ENCODE results near the gene NLRP10.

Gene NLRP10

DNA sequence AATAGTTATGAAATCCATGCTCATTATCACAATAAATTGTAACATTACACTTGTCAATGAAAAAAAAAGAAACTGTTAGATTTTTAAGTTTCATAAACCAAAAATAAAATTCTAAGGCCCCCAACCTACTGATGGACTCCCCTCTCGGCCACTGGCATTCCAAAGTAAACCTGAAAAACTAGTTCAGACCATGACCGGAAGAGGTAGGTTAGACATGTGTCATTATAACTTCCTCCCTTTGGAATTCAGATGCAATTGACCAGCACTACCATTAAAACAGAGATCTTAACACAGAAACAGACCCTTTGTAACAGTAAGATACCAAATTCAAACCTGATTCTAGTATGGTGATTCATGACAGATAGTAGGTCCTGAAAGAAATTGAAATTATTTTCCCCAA is 47.1 kb downstream of the NLRP10 start:
- no peaks in the 10 kb centered on the region for H3K79me2 ChIP-seq (ENCODE audit: insufficient read depth, low read length)
- no peak overlapping the region for H2AFZ ChIP-seq (ENCODE audit: low read depth, low read length, severe bottlenecking)
- no peak overlapping the region for H3K27ac ChIP-seq (ENCODE audit: low read depth, low read length)
- no peaks in the 10 kb centered on the region for H3K27me3 ChIP-seq (ENCODE audit: low read length)
- H3K9me2 ChIP-seq (replicated peaks; ENCODE audit: insufficient read depth, low read length): no peaks in the 10 kb centered on the region
- H3K9me3 ChIP-seq (ENCODE audit: insufficient read depth, low read length): no peaks in the 10 kb centered on the region
- no peaks in the 10 kb centered on the region for H3F3A ChIP-seq (ENCODE audit: insufficient read depth)
- H3K36me3 ChIP-seq (ENCODE audit: low read length): no peaks in the 10 kb centered on the region
- H4K20me1 ChIP-seq (ENCODE audit: low read depth, low read length): no peaks in the 10 kb centered on the region
- TF ChIP-seq, protein P1, sequence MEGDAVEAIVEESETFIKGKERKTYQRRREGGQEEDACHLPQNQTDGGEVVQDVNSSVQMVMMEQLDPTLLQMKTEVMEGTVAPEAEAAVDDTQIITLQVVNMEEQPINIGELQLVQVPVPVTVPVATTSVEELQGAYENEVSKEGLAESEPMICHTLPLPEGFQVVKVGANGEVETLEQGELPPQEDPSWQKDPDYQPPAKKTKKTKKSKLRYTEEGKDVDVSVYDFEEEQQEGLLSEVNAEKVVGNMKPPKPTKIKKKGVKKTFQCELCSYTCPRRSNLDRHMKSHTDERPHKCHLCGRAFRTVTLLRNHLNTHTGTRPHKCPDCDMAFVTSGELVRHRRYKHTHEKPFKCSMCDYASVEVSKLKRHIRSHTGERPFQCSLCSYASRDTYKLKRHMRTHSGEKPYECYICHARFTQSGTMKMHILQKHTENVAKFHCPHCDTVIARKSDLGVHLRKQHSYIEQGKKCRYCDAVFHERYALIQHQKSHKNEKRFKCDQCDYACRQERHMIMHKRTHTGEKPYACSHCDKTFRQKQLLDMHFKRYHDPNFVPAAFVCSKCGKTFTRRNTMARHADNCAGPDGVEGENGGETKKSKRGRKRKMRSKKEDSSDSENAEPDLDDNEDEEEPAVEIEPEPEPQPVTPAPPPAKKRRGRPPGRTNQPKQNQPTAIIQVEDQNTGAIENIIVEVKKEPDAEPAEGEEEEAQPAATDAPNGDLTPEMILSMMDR (IDR thresholded peaks at IDR 0.05; ENCODE audit: insufficient read depth, low read length, poor library complexity, severe bottlenecking): no peak
- no peak for TF ChIP-seq EZH2phosphoT487 (conservative IDR thresholded peaks at IDR 0.05; ENCODE audit: low read length)
- H3K4me2 ChIP-seq (ENCODE audit: low read depth, low read length, poor library complexity, severe bottlenecking): no peak overlapping the region
- H3K4me3 ChIP-seq (ENCODE audit: insufficient read depth, low read length, poor library complexity, severe bottlenecking): no peak overlapping the region
- H3K9ac ChIP-seq (ENCODE audit: low read length): no peak overlapping the region

All from SU-DHL-6 (cell line).